AML-193 (cell line): Measurements from ENCODE around the gene COMMD9.

Experiments used
- DNase-seq, 2 experiments: peaks; one replicate each; lab custom pipeline; 2025; lab: John Stamatoyannopoulos, UW

The COMMD9 gene

DNA sequence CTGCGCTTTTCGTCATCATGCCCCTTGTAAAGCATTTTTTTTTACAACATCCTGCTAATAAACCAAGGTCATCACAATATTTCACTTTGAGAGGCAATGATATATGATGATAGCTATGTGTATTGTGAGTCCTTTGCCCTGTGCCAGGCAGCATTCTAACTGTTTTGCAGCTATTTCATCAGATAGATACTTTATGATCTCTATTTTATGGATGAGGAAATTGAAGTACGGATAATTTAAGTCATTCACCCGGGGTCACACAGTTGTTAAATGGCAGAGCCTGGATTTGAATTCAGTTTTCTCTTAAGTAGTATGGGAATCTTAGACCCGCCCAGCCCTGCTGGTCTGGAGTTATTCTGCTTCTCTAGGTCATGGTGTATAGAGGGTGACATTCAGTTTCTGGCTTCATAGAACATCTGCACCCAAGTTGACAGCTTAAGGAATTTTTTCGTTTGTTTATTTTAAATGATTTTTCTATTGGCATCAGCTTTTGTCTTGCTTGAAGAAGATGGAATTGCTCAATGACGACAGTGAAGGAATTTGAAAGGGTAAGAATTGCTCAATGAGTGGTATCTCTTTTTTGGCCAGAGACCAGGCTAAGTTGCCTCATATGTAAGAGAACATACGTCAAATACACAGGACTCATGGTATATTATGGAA is 7.8 kb upstream of the COMMD9 start:
- peak; percentile 80 to 81 for DNase-seq

DNA sequence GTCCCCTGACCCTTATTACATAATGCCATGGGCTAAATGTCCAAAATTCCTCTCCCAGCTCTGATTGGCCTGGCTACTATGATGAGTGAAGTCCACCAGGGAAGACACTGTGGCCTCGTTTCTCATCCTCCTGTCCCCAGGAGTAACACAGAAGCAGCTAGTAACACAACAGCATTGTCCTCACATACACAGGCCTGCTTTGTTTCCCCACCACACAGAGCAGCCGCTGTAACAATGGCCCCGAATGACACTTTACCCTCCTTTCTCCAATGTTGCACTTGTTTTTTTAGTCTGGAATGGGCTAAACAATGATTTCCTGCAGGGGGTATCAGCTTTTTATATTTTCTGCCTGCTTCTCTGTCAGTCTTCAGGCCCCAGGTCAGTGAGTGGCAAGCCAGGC is 6.7 kb upstream of the COMMD9 start, which contains the start of gene PRR5L:
PRR5L (plus strand) TSS at position 363 of the 400 bp plus-strand sequence. CDS start 104,834 bp downstream, outside the sequence.
- DNase-seq, result no peak

DNA sequence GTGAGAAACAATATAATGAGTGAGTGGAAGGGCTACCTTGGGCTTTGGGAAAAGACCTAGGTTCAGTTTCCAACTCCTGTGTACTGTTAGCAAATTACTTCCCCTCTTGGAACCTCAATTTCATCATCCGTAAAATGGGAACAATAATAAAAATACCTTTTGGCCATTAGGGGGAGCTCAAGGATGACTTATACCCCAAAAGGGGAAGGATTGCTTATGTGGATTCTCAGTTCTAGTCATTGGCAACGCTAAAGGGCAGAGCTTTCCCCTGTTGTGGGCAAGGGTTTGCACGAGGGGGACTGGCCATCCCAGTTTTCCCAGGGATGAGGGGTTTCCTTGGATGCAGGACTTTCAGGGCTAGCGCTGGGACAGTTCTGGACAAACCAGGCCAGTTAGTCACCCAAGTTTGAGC is 3.1 kb upstream of the COMMD9 start:
- peak; percentile 66 to 71 for DNase-seq

DNA sequence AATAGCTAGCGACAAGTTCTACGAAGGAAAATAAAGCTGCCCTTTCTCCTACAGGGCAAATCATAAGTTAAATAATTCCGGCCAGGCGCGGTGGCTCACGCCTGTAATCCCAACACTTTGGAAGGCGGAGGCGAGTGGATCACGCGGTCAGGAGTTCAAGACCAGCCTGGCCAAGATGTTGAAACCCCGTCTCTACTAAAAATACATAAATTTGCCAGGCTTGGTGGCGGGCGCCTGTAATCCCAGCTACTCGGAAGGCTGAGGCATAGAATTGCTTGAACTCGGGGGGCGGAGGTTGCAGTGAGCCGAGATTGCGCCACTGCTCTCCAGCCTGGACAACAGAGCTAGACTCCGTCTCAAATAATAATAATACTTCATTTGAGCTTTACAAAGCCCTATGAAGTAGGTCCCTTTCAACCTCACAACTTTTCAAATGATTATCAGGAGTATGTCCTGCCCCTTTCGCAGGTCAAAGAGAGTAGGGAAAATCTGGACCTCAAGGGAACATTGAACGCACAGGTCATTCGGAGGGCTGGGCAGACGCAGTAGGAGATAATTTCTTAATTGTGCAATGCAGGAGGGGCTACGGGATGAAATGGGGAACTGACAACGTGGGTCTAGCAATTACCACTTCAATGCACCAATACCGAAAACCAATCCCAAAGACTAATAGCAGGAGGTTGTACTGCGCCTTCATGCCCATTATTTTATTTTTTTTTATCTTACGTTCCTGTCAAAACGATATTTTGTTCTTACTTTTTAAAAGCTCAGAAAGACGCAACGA is 590 bp downstream of the COMMD9 start:
- peak; percentile 74 to 77 for DNase-seq

DNA sequence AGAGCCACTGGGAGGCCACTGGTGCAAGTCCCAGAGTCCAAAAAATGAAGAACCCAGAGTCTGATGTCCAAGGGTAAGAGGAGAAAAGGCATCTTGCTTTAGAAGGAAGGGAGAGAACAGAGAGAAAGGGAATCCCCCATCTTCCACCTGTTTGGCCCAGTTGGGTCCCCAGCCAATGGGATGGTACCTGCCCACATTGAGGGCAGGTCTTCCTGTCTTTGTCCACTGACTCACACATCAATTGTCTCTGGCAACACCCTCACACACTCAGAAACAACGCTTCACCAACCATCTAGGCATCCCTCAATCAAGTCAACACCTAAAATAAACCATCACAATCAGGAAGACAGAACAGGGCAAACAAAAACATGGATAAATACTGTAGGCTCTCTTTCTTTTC is 6.3 kb downstream of the COMMD9 start:
- DNase-seq, result no peak

DNA sequence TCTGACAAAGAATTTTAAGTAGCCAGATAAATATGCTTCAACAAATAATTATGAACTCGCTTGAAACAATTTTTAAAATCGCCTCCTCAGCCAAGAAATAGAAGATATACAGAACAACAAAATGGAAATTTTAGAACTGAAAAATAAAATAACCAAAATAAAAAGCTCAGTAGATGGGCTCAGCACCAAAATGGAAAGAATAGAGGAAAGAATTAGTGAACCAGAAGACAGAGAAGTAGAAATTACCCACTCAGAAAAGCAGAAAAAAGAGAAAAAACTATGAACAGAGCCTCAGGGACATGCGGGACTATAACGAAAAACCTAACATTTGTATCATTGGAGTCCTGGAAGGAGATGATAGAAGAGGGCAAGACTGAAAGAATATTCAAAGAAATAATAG is 7.4 kb downstream of the COMMD9 start:
- no peak for DNase-seq

DNA sequence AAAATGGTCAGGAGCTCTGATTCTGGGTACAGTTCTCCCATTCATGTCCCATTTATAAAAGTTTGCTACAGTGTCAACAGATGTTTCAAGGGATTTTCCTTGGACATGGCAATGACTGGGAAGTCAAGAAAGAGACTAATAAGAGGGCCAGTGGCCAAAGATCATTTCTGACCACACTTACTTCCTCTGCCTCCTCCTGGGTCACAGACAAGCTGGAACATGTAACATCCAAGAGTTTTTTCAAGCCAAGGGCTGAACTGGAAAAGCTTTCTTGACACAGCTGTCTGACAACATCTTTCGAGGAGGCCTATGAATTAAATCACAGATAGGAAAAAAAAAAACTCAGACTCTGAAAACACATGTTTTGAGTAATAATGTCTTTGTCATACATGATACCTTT is 8.7 kb downstream of the COMMD9 start:
- DNase-seq, result no peak

DNA sequence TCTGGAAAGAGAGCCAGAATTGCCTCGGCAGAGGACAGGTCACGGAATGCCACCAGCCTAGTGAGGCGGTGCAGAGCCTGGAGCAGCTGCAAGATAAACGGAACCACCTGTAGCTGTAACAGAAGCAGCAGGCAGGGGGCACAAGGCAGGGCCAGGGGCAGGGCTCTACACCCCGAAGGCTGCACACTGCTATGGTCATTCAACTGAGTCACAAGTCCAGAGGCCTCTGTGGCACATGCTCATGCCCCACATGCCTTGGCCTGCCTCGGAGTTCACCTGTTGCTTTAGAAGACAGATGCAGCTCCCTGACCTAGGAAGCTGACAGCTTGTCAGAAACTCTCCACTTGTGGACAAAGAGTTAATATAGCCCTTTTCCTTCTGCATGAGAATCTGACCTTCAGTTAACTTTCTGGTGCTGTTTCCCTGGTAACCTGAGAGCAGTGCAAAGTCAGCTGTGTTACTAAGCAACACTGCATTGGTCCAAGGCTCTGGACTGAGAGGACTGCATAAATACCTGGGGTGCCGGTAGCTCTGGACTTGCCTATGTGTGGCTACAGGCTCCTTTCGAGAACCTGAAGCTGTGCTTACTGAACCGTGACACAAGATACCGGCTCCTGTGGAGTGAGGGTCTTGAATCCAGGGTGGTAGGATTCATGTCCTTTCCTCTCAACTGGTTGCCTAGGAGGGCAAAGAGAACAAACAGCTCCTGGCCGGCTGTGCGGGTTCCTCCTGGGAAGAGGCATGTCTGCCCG is 10.5 kb downstream of the COMMD9 start:
- no peak for DNase-seq

DNA sequence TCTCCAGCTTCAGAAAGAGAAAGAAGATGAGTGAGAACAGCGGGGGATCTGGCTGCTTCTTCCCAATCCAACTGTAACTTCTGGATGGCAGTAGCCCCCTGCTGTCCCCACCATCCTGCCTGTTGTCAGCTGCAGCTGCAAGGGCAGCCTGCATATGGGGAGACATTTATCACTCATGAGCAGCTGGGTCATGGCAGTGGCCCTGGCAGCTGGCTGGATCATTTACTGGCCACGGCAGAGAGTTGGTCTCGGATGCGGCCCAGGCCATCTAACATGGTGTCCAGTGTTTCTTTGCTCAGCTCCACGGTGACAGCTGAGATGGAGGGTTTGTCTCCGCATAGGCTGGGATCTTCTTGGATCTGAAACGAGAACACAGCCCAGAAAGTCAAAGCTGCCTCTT is 14.8 kb downstream of the COMMD9 start:
- no peak for DNase-seq

DNA sequence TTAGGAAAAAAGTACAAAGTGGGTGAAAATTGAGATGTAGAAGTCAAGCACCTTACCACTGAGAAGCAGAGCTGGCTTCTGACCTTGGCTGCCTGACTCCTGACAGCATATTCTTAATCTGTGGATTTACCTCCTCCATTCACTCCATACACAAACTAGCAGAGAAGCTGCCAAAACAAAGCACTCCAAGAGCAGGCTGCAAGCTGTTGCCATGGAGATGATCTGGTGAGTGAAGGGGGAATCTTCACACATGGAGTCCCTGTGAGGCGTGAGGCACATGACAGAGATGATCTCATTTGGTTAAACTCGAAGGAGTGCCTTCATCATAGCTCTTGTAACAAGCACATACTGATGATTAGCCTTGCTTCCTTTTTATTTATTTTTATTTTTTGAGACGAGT is 16.1 kb downstream of the COMMD9 start:
- DNase-seq, result no peak

DNA sequence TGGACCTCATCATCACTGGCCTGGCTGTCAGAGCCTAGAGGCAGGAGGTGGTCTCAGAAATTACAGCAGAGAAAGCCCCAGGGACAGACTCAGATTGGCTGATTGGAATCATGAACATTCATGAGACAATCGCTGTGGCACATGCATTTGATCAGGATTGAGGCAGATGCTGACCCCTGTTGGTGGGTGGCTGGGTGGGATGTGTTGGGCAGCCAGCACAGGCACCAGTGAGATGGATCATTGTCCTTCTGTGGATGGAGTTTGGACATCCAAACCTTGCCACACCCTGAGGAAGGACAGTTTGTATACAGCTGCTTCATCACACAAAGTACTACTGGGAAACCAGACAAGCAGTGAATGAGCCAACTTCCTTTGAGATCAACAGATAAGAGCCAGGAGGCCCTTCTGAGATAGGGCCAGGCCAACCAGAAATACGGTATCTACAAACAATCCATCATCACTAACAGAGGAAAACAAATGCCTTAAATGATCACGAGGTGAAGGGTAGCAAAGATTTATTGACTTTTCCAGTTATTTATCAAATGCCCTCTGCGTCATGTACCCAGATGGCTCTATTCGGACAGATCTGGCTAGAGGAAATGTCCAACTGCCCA is 17.3 kb downstream of the COMMD9 start:
- no peak for DNase-seq

DNA sequence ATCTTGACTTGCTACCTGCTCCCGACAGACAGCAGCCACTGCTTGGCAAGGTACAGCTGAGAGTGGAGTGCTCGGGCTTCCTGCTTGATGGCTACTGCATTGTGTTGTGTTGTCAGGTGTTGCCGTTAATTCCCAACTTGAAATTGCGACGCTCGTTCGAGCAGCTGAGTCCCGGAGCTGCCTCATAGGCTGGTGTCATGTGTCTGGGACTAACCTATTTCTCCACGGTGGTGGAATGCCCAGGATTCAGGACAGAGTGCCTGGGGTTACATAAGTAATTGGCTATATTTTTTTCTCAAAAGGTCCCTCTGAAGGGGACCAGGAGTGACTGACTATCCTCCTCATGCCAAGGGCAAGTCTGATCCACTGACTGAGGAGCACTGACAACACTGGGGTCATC is 18.5 kb downstream of the COMMD9 start:
- no peak for DNase-seq

DNA sequence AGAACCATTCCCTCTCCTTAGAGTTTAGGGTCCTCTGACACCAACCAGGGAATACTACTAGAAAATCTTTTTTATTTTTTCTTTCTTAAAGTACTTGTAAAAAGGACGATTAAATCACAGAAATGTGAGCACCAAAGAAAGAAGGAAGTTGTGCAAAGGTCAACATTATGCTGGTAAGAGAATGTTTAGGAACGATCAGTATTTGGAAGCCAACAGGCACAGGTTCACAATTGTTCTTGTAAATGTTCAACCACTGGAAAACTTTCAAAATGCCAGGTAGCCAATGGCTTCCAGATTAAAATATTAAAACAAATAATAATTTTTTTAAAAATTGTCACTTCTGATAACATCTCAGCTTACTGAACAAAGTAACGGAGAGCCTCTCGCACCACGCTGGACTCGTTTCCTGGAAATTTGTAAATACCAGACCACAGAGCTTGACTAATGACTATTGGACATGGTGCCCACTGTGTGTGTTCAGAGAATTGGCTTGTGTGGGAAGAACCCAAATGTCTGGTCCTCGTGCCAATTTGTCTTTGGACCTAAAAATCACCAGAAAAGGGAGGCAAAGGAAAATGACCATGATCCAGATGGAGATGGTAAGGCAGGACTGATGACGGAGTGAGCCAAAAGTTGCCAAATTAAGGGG is 20.8 kb downstream of the COMMD9 start:
- DNase-seq, result no peak

DNA sequence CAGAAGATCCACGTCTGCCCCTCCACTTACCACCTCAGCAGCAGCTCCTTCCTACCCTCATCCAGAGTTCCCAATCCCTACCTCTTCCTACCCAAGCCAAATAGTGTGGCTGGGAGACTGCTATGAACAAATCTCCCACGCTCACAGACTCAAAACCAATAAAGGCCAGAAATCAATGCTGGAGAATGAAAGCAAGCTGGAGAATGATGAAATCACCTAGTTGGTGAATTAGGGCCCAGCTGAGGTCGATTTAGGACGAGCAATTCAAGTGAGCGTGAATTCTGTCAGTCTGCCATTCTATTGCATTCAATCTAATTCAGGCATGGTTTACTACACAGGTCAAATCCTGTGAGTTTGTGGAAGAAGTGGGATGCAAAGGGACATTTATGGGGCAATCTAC is 22.5 kb downstream of the COMMD9 start:
- no peak for DNase-seq

DNA sequence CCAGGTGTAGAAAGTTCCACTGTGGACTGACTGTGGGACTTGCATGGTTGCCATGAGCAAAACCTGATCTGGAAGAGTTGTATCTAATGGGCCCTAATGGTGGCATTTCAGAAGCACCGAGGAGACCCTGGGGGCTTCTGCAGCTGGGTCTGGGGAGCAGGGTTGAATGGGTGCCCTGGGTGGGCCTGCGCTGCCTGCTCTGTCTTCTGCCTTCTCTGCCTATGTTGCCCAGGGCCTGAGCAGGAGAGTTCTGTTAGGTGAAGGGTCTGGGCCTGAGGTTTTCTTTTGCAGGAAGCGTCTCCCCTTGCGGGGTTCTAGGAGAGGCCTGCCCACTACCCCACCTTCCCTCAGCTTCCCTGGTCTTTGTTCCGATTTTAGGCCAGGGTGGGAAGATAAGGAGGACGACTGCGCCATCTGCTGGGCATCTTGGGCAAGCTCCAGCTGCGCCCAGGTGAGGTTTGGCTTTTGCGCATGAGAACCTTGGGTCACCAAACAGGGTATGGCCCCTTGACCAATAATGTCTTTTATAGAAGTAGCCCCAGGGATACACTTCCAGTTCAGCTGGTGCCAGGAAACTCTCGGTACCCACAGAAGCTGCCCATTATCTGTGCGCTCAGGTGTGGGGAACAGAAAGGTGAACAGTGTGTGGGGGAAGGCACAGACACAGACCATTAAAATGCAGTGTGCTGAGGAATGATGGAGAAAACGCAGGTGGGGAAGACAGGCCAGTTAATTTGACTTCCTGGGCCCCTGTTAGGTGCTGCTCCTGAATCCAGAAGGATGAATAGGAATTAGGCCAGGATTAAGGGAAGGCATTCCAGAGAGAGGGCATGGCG is 23.2 kb downstream of the COMMD9 start:
- peak in 1 of 2 experiments; percentile 10 for DNase-seq

DNA sequence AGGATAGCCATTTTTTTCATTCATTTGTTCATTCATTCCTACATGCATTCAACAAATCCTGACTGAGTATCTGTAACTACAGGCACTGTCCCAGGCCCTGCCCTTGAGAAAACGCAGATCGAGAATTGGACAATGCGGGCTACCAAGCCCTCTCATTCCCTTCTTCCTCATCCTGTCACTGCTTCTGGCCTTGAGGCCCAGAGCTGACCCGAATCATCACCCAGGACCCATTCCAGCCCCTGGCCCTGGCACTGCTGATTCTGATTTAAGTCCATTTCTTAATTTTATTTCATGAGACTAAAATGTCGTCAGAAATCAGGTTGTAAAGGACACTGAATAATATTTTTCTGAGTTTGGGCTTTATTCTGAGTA is 24.3 kb downstream of the COMMD9 start:
- no peak for DNase-seq

DNA sequence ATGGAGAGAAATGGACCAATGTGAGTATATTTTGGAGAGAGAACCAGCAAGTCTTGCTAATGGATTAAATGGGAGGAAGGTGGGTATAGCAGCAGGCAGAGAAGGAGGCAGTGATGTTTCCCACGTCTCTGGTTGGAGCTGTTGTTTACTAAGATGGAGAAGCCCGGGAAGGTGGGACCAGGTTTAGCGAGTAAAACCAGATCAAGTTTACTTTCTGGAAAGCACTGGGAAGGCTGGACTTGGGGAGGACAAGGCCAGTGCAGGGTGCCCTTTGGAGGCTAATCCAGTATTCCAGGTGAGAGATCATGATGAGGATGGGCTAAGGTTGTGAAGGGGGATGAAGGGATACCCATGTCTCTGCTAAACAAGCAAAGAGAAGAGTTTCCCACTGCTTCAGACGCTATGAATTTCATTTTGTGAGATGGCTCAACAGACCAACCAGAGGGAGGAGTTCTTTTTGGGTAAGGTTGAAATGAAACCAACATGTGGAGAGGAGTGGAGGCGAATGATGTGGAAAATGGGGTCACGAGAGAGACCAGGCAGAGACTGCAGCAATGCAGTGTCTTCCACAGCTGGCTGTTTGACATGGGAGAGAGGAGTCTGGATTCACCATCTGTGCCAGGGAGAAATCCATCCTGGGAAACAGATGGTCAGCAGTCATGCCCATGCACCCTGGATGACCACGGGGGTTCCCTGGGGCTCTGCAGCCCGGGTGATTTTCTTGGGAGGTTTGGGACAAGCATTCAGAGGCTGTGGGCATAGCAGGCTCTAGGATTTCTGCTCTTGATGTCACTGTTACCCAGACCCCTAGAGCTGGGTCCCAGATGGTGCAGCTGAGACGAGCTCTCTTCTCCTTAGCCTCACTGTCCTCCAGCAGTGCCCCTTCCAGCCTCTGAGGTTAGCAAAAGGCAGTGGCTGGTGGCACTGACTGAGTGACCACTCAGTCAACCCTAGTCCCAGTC is 24.9 kb downstream of the COMMD9 start:
- DNase-seq, result no peak

DNA sequence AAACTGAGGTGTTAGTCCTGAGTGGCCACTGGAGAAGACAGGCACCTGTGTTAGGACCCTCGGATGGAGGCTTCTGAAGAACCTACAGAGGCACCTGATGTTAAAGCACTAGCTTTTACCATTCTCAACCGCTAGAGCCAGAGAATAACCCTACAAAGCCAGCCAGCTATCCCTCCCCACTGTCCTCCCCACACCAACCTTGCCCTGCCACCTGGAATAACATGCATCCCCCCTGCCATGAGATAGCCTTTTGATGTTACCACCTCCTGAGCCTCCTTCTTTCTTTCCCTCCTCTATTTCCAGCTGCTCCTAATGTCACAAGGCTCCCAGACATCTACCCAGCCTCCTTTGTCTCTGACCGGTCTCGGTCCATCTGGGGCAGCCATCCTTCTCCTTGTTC is 28.1 kb downstream of the COMMD9 start:
- DNase-seq, result no peak

DNA sequence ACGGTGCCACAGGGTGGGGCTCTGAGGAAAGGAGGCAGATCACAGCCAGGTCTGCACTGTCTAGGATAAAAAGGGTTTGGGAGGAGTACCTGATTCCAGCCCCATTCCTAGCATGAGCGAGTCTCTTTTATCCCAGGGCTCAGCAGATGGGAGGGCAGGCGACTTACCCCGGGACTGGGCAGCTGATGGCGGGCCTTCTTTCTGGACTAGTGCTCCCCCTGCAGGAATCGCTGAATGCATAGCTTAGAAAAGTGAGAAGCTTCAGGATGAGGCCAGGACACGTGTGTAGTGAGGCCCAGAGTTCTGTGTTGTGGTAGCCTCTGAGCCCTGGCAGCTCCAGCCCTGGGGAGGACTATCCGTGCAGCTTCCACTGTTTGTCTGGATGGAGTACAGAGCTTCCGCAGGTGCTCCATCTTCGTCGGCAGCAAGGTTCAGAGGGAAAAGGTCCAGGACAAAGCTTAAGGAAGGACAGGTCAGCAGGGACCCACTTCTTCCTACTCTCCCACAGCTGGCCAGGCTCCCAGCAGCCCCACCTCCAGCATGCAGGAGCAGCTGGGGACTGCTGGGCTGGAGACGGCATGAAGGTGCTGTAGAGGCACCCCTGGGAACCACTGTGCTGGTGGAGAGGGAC is 30.4 kb downstream of the COMMD9 start:
- peak; percentile 49 to 62 for DNase-seq
